WTC11 (cell line): ENCODE results near the gene XRCC4.

Source experiments
- CTCF ChIP-seq: fragments of 200-600 bp; IDR thresholded peaks from 2 replicates; pipeline ENCODE4 v1.8.0; 2022; ENCODE audit warnings: antibody characterized with exemption
- E2F4 ChIP-seq: sonication (generic); formaldehyde crosslinking; IDR thresholded peaks from 2 replicates; pipeline ENCODE4 v1.8.1; 2022; ENCODE audit warnings: low read depth, mild to moderate bottlenecking, moderate library complexity, missing genetic modification reagents, borderline replicate concordance
- MYBL2 ChIP-seq: sonication (generic); formaldehyde crosslinking; IDR thresholded peaks from 2 replicates; pipeline ENCODE4 v1.8.1; 2023; ENCODE audit warnings: mild to moderate bottlenecking, moderate library complexity, missing genetic modification reagents
- TCF7 ChIP-seq: sonication (generic); formaldehyde crosslinking; IDR thresholded peaks from 2 replicates; pipeline ENCODE4 v1.8.0; 2022; ENCODE audit warnings: mild to moderate bottlenecking, low read depth, missing genetic modification reagents, moderate library complexity
- USF2 ChIP-seq: sonication (generic); formaldehyde crosslinking; IDR thresholded peaks from 2 replicates; pipeline ENCODE4 v1.8.1; 2023; ENCODE audit warnings: mild to moderate bottlenecking, missing genetic modification reagents, moderate library complexity

GRCh38 chr5:83059341-83059740, 18.0 kb upstream of the XRCC4 start:
- TF ChIP-seq TCF7 (CRISPR knock-in tag) (no peak), MYBL2 (no peak), USF2 (CRISPR knock-in tag) (no peak), CTCF (no peak), E2F4 (no peak)
